Activated effector memory CD4-positive, alpha-beta T cell treated with anti-CD3 and anti-CD28 coated beads, Interleukin-2, amount 50 U/mL, for 16 hours (primary cell): ENCODE data around the gene CACNB2.
"Not testable (repeated sequence)": the region's sequence is repeated elsewhere in the genome, so short reads cannot be mapped to it uniquely, and the experiment has no call there.

Experiments
- DNase-seq: peaks from one replicate; pipeline ENCODE4 v3.0.0-alpha.2; 2020

The CACNB2 gene

GRCh38 chr10:18414061-18414460 is 273.8 kb downstream of the CACNB2 start:
- DNase-seq, result no peak

GRCh38 chr10:18417950-18418527 is 277.8 kb downstream of the CACNB2 start:
- DNase-seq, result no peak

- no peak for DNase-seq
These were observed 278.5 kb downstream of the CACNB2 start for GRCh38 chr10:18418541-18419215.

GRCh38 chr10:18419945-18420344 is 279.7 kb downstream of the CACNB2 start:
- no peak for DNase-seq

GRCh38 chr10:18421726-18422293 is 281.6 kb downstream of the CACNB2 start:
- no peak for DNase-seq

GRCh38 chr10:18423058-18423637 is 282.9 kb downstream of the CACNB2 start:
- DNase-seq, result no peak

- DNase-seq, result no peak
These were observed 284.0 kb downstream of the CACNB2 start for GRCh38 chr10:18424200-18424599.

- DNase-seq, result no peak
These were observed 289.1 kb downstream of the CACNB2 start for GRCh38 chr10:18429335-18429734.

GRCh38 chr10:18436902-18437301 is 296.7 kb downstream of the CACNB2 start:
- DNase-seq, result no peak

- no peak for DNase-seq
These were observed 297.3 kb downstream of the CACNB2 start for GRCh38 chr10:18437486-18437885.

GRCh38 chr10:18438361-18439126 is 298.3 kb downstream of the CACNB2 start:
- no peak for DNase-seq

GRCh38 chr10:18439601-18440000 is 299.4 kb downstream of the CACNB2 start:
- DNase-seq, result no peak

GRCh38 chr10:18445635-18446034 is 305.4 kb downstream of the CACNB2 start:
- DNase-seq, result not testable (repeated sequence)

- no peak for DNase-seq
These were observed 306.0 kb downstream of the CACNB2 start for GRCh38 chr10:18446205-18446604.

- no peak for DNase-seq
These were observed 309.4 kb downstream of the CACNB2 start for GRCh38 chr10:18449611-18450026.

- no peak for DNase-seq
These were observed 310.1 kb downstream of the CACNB2 start for GRCh38 chr10:18450298-18450697.

- DNase-seq, result no peak
These were observed 315.1 kb downstream of the CACNB2 start for GRCh38 chr10:18455086-18455884.

GRCh38 chr10:18456984-18457383 is 316.8 kb downstream of the CACNB2 start:
- no peak for DNase-seq

GRCh38 chr10:18460032-18460431 is 319.8 kb downstream of the CACNB2 start:
- DNase-seq, result no peak

- no peak for DNase-seq
These were observed 323.5 kb downstream of the CACNB2 start for GRCh38 chr10:18463673-18464211.

- DNase-seq, result no peak
These were observed 328.9 kb downstream of the CACNB2 start for GRCh38 chr10:18469125-18469524.

GRCh38 chr10:18472977-18473376 is 332.8 kb downstream of the CACNB2 start:
- no peak for DNase-seq
